GM18907 (cell line): ENCODE data around the gene BICC1.

ENCODE experiments used
- ATAC-seq: cut with Tn5 transposase; IDR thresholded peaks from one replicate; pipeline ENCODE4 v1.9.1; 2021; ENCODE audit warnings: mild to moderate bottlenecking, moderate library complexity; ENCODE audit not compliant: unreplicated experiment

The BICC1 gene

DNA sequence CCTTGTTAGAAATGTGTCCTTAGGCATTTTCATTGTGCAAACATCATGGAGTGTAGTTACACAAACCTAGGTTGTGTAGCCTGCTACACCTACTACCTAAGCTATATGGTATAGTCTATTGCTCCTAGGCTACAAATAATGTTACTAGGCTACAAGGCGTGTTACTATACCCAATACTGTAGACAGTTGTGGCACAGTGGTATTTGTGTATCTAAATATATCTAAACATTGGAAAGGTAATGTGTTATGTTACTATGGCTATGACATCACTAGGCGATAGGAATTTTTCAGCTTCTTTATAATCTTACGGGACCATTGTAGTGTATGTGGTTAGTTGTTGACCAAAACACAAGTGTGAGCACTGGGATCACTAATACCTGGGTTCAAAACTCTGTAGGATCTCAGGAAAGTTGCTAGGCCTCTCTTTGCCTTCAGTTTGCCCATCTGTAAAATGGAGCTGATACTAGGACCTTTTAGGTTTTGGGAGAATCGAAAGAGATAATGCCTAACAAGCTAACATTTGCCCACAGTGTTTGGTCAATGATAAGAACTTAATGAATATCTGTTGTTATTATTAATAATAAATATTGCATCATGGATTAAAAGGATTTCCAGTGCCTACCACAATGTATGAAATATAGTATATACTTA, 2.7 kb downstream of the BICC1 start:
- ATAC-seq: no peak

DNA sequence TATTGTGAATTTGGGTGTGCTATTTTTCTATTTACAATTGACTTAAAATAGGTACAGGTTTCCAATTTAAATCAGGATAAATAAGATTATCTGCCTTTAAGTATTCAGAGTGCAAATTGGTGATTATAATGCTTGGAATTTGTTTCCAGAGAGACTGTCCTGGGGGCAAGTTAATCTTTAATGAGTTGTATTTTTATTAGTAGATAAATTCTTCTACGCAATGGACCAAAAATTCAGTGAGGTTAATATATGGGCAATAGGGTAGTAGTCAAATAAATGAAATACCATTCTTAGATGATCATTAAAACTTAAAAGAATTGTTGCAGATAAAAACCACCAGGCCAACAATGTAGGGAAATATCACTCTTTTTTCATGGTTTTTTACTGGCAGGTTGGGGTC, 3.4 kb downstream of the BICC1 start:
- no peak for ATAC-seq

DNA sequence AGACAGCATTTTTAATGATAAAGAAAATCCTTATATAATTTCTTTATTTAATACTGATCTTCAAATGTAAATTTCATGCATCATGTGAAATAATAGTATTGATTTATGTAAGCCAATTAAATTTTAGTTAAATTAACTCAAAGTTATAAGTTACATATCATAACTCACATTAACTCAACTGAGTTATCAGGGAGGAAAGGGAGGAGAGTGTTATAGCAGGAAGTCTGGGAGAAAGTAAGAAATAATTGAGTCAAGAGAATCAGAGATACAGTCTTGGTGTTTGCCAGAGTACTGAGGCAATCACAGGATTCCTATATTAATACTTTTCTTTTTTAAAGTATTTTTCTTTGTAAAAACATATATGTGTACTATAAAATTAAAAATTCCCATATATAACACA, 4.0 kb downstream of the BICC1 start:
- no peak for ATAC-seq

DNA sequence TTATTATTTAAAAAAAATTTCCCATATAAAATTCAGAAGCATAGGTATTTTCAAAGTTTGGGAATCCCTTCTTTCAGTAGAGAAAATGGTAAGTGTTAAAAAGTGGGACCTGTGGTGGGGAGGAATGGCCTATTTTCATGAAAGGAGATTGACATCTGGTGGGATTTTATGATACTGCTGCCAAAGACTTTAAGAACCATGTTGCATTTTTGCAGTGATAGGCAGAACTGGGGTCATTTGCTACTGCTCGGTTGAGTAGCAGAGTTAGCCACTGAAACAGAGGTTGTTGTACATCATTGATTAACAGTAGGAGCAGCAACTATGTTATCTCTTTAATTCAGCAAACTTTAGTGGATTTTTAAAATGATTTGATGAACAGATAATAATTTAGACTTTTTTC, 4.4 kb downstream of the BICC1 start:
- no peak for ATAC-seq

DNA sequence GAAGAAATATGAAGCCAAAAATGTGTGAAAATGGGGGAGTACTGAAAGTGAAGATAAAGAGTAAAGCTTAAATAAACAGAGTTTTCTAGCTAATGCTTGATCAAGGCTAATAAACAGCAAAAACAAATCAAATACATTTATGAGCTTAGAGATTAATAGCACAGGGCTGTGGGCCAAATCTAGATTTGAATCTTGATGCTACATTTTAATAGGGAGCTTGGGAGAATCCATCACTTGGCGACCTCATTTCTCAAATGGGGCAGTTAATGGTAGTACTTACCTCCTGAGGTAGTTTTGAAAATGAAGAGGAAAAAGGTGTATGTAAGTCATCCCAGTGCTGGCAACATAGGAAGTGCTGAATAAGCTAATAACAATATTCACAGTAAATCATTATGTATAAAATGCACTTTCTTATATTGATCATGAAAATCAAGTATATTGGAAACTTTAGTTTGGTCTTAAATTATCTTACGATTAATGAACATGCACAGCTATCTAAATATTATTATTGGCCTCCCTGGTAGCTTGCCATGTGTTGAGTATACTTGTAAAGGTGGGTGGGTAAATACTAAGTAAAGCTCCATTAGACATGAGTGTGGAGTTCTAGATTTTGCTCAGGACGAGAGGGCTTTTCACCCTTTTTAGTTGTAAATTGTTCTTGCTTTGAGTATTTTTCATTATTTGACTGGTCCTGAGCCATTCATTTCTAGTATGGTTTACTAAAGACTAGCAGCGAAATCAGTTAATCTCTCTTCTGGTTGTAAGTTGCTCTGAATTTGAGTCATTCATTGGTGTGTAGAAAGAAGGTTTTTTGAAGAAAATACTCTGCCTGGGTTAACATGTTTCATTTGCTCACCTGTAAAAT, 5.1 kb downstream of the BICC1 start:
- ATAC-seq: no peak

DNA sequence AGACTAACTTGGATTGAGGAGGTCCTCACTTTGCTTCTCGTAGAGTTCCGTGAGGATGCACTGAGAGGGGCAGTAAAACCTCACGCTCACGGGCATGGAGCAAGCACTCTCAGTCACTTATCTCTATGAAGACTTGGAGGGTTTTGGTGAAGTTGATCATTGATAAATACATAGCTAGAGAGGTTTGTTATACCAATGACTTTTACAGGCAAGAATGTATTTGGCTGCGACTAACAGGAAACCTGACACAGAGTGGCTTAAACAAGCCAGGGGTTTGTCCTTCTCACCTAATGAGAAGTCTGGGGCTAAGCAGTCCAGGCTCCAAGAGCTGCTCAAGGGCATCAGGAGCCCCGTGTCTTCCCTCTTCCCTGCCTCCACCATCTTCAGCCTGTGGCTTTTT, 6.1 kb downstream of the BICC1 start:
- no peak for ATAC-seq

DNA sequence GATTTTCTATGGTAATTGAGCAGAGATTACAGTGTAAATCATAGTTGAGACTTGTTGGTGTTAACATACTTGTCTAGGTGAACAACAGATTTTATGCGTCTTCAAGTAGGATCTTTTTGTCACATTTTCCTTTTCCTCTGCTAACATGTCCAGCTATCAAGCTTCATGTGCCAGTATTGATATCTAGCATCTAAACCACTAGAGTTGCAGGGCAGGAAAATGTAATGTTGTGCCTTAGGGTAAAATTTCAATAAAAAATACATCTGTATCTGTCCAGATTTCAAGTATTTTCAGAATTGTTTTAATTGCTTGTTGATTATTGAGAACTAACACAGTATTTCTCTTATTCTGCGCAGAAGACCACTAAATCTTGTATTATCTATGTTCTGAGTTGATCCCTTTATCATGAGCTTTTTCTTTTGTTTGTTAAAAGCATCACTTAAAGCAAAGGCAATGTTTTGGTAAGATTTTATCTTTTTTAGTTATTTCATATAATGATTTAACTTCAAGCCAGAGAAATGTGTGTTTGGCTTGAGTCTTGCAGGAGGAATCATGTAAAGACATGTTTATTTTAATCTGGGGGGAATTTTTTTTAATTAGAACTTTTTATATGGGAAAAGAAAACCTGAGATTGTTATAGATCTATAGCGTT, 16.5 kb downstream of the BICC1 start:
- no peak for ATAC-seq

DNA sequence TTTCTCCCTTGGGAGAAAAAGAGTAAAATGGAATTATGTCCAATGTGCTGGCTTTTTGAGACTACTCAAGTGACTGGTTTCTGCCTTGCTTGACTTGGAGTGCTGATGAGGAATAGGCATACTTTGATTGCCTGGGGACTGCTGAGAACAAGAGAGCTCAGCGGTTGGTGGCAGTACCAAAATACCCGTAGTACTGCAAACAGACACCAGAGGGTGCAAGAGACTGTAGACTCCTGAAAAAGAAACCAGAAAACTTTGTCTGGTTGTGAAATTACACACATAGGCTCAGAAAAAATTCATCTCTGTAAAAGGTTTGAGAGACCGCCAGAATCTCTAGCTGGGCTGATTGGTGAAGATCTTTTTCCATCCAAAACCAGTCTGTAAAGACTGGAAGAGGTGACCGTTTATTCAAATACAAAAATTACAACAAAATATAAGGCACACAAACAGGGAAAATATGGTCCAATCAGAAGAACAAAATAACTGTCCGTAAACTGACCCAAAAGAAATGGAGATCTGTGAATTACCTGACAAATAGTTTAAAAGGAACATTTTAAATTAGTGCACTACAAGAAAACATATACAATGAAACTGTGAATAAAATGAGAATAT, 18.5 kb downstream of the BICC1 start:
- ATAC-seq: peak; percentile 98

DNA sequence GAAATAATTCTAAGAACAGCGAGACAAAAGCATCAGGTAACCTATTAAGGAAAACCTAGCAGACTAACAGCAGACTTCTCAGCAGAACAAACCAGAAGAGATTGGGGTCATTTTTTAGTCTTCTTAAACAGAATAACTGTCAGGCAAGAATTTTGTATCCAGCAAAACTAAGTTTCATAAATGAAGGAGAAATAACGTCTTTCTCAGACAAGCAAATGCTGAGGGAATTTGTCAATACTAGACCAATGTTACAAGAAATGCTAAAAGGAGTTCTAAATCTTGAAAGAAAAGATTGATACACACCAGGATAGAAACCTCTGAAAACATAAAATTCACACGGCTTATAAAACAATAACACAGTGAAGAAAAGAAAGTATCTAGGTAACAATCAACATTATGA, 22.6 kb downstream of the BICC1 start:
- ATAC-seq: no peak

DNA sequence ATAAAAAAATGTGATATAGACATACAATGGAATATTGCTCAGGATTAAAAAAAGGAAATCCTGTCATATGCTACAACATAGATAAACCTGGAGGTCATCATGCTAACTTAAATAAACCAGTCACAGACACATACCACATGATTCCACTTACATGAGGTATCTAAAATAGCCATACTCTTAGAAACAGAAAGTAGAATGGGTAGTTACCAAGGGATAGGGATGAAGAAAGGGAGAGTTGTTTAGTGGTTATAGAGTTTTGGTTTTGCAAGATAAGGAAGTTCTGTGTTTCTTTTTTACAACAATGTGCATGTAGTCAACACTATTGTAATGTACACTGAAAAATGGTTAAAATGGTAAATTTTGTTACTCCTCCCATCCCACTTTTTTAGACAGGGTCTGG, 30.5 kb downstream of the BICC1 start:
- ATAC-seq: no peak

DNA sequence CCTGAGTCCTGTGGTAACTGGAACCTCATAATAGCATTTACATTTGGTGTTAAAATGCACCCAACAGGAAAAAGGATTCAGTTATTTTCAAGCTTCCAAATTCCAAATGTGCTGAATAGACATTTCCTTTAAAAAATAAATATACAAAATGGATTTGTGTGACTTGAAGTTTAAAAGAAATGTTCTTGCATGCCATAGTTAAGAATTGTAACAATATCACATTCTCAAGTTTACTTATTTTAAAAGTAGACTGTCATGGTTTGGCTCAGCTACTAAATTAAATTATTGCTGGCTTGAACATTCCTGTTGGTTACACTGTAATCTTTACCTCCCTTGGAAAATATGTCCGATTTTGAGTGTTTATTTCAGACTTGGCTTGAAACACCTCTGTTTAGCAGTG, 31.5 kb downstream of the BICC1 start:
- no peak for ATAC-seq

DNA sequence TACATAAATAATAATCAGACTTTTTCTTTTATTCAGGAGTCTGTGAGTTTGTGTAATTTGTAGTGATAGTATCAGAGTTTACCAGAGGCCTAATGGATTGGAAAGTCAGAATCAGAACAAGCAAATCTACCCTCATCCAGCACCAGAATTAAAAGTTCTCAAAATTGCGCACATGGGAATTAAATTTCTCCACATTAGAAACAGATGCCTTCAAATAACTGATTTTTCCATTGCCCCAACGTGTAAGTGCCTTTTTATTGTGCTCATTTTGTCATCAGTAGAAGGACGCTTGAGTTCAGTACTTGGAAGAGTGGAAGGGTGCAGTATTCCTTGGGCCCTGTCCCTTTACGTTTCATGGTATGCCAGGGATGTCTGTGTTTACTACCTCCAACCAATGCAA, 32.8 kb downstream of the BICC1 start:
- no peak for ATAC-seq

DNA sequence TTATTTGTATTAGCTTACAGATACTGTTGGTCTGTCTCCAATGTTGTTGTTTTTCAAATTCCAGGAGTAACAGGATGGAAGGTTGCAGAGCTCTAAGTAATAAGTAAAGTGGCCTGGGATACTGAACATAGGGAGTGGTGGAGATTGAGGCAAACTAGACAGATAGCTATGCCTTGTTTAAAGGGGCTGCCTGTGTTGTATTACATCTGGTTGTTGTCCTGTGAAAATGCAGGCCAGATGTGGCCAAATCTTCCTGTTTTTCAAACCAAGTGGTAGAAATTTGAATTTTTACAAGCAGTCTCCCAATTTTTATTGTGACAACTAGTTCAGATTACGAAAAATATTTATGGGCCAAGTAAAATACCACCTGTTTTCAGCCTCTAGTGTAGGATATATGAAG, 33.5 kb downstream of the BICC1 start:
- ATAC-seq: no peak

DNA sequence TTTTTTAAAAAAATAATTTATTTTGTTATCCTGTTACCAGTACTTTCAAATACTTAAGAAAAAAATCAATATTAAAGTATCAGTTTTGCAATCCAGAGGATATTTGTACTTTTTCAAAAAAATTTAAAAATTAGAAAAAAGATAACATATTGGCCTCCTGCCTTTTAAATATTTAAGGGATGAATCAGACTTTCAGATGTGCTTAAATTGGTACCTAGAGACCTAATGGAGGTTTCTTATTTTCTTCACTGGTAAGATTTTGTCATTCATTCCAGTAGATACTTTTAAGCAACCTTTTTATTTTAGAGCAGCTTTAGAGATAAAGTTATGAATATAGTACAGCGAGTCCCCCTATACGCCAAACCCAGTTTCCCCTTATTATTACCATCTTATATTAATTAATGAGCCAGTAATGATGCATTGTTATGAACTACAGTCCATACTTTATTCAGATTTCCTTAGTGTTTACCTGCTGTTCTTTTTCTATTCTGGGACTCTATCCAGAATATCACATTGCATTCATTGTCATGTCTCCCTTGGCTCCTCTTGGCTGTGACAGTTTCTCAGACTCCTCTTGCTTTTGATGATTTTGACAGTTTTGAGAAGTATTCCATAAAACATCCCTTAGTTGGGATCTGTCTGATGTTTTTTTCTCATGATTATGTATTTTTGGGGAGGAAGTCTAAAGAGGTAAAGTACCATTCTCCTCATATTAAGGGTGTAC, 34.2 kb downstream of the BICC1 start:
- no peak for ATAC-seq

DNA sequence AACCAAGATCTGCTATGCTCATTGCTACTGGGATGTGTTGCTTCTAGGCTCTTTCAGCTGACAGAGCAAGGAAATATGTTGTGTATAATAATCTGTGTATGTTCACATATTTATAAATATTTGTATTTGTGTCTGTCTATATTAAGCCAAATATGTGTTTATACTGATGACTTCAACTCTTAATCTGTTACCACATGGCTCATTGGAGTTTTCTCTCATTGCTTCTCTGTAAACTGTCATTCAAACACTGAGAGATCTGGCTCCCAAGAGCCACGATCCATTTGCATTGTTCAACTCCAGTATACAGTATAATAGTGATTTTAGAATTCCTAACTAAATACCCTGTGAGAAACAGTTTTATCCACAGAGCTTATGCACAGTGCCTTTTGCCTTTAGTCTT, 35.3 kb downstream of the BICC1 start:
- no peak for ATAC-seq

DNA sequence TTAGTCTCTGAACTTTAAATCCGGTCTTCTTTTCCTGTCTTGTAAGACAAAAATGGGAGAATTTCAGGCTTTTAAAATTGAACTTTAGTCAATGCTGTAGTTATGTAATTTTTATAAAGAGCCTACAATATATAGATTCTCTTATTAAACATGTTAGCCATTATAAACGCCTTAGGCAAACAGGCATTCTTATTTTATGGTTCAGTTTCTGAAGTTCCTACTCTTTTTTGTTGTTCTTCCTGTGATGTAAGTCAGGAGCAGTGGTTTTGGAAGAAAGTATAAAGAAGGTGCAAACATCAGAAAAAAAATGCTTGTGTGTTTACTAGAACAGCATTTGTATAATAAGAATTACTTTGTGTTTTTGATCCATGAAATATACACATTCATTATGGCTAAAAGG, 41.6 kb downstream of the BICC1 start:
- no peak for ATAC-seq

DNA sequence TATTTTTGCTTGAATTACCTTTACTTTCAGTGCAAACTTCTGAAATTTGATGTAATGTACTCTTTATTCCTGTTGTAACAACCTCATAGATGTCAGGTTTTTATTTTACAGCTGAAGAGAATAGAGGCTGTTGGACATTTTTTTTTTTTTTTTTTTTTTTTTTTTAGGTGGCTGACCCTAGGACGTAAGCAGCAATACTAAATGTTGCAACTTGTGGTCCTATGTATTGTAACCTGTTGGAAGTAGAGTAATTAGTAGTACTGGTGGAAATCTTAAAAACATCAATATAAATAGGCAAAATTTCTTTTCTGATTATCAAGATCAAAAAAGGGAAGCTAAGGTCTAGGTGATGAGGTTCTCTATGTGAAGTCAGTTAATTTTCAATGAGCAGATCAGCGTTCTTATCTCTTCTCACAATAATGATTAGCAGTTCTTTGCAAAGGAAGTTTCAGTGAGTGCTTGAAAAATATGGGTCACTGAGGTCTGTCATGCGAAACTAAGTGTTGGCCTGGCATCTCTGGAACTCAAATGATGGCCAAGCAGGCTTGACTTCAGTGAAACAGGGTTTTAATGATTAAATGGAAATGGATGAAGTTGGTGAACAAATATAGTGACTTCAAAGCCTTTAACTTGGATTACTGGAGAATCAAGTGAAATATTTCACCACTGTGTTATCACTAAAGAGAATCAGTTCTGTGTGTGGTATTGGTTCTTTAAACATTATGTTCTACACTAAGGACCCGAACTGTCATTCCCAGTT, 42.7 kb downstream of the BICC1 start:
- peak; percentile 42 for ATAC-seq

DNA sequence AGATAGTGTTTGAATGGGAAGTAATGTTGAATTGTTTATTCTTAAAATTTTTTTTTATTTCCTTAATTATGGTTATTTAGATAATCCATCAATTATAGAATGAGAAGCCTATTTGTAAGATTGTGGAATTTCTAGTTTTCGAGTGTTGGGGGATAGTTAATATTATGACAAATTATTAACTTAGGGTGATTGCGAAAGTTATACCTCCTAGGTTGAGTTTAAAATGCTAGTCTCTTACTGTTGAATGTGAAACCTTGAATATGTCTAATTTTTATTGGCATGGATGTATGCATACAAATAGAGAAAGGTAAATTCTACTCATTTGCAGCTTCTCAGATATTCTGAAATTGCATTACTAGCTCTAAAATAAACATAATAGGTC, 43.2 kb downstream of the BICC1 start:
- no peak for ATAC-seq

DNA sequence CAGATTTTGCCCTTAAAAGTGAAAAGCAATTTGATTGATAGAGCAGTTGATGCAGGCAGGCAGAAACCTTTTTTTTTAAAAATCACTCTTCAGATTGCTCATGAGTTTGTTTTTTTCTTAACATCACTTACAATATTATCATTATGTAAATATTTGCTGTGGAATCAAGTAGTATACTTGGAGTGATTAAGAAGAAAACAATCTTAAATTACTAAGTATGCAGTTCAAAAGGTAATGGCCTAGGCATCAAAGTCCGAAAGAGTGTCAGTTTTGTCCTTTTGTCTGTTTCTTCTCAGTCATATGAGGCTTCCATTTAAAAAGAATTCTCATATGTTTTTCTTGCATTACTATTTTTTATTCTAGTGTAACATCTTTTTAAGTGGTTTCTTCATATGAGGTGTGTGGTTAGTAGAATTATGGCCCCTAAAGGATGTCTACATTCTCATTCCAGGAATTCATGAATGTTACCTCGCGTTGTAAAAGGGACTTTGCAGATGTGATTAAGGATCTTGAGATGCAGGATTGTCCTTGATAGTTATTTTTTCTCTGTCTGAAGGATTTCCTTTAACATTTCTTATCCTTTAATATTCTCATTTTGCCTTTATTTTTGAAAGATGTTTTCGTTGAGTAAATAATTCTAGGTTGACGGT, 44.0 kb downstream of the BICC1 start:
- ATAC-seq: no peak

DNA sequence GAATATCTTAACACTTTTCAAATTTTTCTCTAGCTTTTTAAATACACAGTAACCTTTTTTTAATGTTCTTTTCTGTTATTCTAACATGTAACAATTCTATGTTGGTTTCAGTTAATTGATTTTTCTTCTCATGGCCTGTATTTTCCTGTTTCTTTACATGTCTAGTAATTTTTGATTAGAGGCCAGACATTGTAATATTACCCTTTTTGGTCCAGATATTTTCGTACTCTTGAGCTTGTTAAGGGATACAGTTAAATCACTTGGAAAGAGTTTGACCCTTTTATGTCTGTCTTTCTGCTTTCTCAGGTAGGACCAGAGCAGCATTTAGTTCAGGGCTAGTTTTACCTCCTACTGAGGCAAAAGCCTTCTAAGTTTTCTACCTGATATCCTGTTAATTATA, 45.0 kb downstream of the BICC1 start:
- no peak for ATAC-seq
